Thyroid gland (tissue), 4 donors: ENCODE data around the gene USP28.

Experiments
- POLR2A ChIP-seq, 2 donors: fragments of 450-650 bp; IDR thresholded peaks; one replicate each; pipeline ENCODE4 v1.6.1; 2017; ENCODE audit warnings: antibody characterized with exemption in 2 of 2, mild to moderate bottlenecking in 2 of 2, moderate library complexity in 1 of 2
- TF ChIP-seq, protein P1 (sequence below), 6 experiments: fragments of 200-600 bp in 3 of 6; fragments of 450-650 bp in 3 of 6; sonication (generic) in 3 of 6; IDR thresholded peaks; one replicate each; pipeline ENCODE4 v1.5.1; 2016 to 2019; ENCODE audit warnings: antibody characterized with exemption in 6 of 6, mild to moderate bottlenecking in 2 of 6, inconsistent platforms in 1 of 6, moderate library complexity in 1 of 6

DNA sequence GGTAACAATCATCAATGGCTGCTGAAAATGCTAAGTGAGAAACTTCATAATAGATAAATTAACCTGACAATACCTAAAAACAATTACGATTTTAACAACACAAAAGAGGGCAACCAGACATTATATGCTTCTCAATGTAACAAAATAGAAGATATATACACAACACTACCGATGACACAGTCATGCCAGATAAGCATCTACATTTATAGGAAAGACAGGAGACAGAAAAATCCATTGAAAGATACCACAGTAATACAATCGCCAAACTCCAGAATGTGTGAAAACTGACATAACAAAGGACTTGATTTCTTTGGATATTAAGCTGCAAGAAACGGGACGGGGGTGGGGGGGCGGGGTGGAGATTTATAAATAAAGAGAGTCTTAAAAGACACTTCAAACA, 28.3 kb downstream of the USP28 start:
- TF ChIP-seq POLR2A (IDR thresholded peaks at IDR 0.05), result no peak
- TF ChIP-seq, protein P1, sequence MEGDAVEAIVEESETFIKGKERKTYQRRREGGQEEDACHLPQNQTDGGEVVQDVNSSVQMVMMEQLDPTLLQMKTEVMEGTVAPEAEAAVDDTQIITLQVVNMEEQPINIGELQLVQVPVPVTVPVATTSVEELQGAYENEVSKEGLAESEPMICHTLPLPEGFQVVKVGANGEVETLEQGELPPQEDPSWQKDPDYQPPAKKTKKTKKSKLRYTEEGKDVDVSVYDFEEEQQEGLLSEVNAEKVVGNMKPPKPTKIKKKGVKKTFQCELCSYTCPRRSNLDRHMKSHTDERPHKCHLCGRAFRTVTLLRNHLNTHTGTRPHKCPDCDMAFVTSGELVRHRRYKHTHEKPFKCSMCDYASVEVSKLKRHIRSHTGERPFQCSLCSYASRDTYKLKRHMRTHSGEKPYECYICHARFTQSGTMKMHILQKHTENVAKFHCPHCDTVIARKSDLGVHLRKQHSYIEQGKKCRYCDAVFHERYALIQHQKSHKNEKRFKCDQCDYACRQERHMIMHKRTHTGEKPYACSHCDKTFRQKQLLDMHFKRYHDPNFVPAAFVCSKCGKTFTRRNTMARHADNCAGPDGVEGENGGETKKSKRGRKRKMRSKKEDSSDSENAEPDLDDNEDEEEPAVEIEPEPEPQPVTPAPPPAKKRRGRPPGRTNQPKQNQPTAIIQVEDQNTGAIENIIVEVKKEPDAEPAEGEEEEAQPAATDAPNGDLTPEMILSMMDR (IDR thresholded peaks at IDR 0.05), result no peak
